Heart left ventricle (tissue), 16 donors: ENCODE measurements around the gene TSPAN33. TPM values are rescaled to one million over a fixed set of nuclear protein-coding genes. Genes with fewer than 3 reads are reported as not detected.
"Not testable (repeated sequence)": the region's sequence is repeated elsewhere in the genome, so short reads cannot be mapped to it uniquely, and the experiment has no call there.

ENCODE experiments used
- ATAC-seq, 4 donors: fragments of 200-7000 bp; cut with Tn5 transposase; one replicate each; pipeline ENCODE4 v1.9.1; 2020 to 2022; ENCODE audit warnings: moderate library complexity in 4 of 4, mild to moderate bottlenecking in 3 of 4, moderate number of reproducible peaks in 1 of 4
- DNase-seq, 5 donors: peaks; one replicate each; pipeline ENCODE4 v3.0.0-alpha.2; 2020
- H3K27ac ChIP-seq, 12 donors: fragments of 200-600 bp; sonication (generic) in 4 of 12; one replicate each; pipeline versions ENCODE4 v1.5.0 to v1.8.0; 2016 to 2022; ENCODE audit warnings: mild to moderate bottlenecking in 2 of 12
- H3K27me3 ChIP-seq, 9 donors: fragments of 200-600 bp; sonication (generic) in 2 of 9; one replicate each; pipeline versions ENCODE4 v1.5.1 to v1.8.0; 2016 to 2022; ENCODE audit warnings: mild to moderate bottlenecking in 3 of 9
- H3K36me3 ChIP-seq, 9 donors: fragments of 200-600 bp; sonication (generic) in 2 of 9; one replicate each; pipeline versions ENCODE4 v1.5.0 to v1.8.0; 2018 to 2022; ENCODE audit warnings: mild to moderate bottlenecking in 2 of 9
- H3K4me1 ChIP-seq, 12 donors: fragments of 200-600 bp; sonication (generic) in 4 of 12; one replicate each; pipeline versions ENCODE4 v1.5.0 to v1.8.0; 2016 to 2022; ENCODE audit warnings: mild to moderate bottlenecking in 3 of 12
- H3K4me3 ChIP-seq, 12 donors: fragments of 200-600 bp; sonication (generic) in 4 of 12; one replicate each; pipeline versions ENCODE4 v1.5.0 to v1.8.0; 2017 to 2022; ENCODE audit warnings: mild to moderate bottlenecking in 9 of 12, moderate library complexity in 4 of 12
- H3K9me3 ChIP-seq, 12 donors: fragments of 200-600 bp; sonication (generic) in 4 of 12; one replicate each; pipeline versions ENCODE4 v1.5.0 to v1.8.0; 2016 to 2022; ENCODE audit warnings: mild to moderate bottlenecking in 1 of 12
- CTCF ChIP-seq, 12 donors: fragments of 200-600 bp; sonication (generic) in 4 of 12; IDR thresholded peaks; one replicate each; pipeline versions ENCODE4 v1.5.0 to v1.8.0; 2018 to 2022; ENCODE audit warnings: antibody characterized with exemption in 12 of 12, mild to moderate bottlenecking in 5 of 12
- POLR2A ChIP-seq, 2 donors: fragments of 450-650 bp; IDR thresholded peaks; one replicate each; pipeline ENCODE4 v1.6.1; 2017; ENCODE audit warnings: antibody characterized with exemption in 2 of 2, mild to moderate bottlenecking in 2 of 2, moderate library complexity in 2 of 2
- WGBS, 4 donors: extraction: QIAGEN DNeasy Blood & Tissue Kit in 2 of 4; methylation state at CpG; one replicate each; pipeline versions ENCODE4 v1.1.5 to v1.1.7; 2013 to 2018; 5-methylcytosine and 5-hydroxymethylcytosine counted together
- intact Hi-C, 10 donors: fragments of 100-400 bp; cut with DNase I; formaldehyde crosslinking; loops; one replicate each; pipeline versions ENCODE4 v1.11.1 to v1.14.2; 2022
- polyA plus RNA-seq, 2 donors: library from polyadenylated mRNA; stranded (reverse); fragments of 200-250 nt; gene quantifications; one replicate each; pipeline ENCODE4 v1.2.3, GENCODE V29; 2013
- total RNA-seq, 9 donors: library from RNA; depleted of rRNA in 2 of 9; stranded (reverse); fragments of >200 nt in 2 of 9; fragmentation: NEBNext Ultra II Directional in 3 of 9; extraction: Animal tissue kit (Norgen Biotek cat#: 25700) in 3 of 9; gene quantifications; one replicate each; pipeline versions ENCODE4 v1.1.0 to v1.2.4, GENCODE V29; 2016 to 2023
- donor health status: ischemic (EF 13 %, LVEDD 7.1; RV severe dilation, severe dysfunction).
- donor health status: healthy with polysubstance abuse.
- donor health status: DM: no; HTN: yes; CAD: no.
- donor health status: DM: no; HTN: no; CAD: no.
- donor health status: ischemic (EF 25% LVEDD 6.9; RV normal size, moderate dysfunction).
- donor health status: ischemic (EF 25% LVEDD 5.7; RV mildly dilated, moderate dysfunction).
- donor health status: healthy.
- donor health status: DM: yes; HTN: yes; CAD: no.
- donor health status: ischemic (EF 35%, LVEDD 5.7; RV mildly dilated, moderate dysfunction).
- donor health status: nonischemic (EF 11% LVEDD 7.7; RV severe dilation, severe dysfunction).
- donor health status: DM: yes; HTN: yes; CAD: no.
- donor health status: PGD.
- donor health status: ischemic (EF 29% LVEDD 5.4; RV normal size, mild dysfunction).
- donor health status: nonischemic (EF 23%, LVEDD 6.1; RV moderate dilation, normal function).

Gene TSPAN33
- total and polyA plus RNA-seq, 11 donors = 3.0 to 21.5 (median 8.8) TPM

- Histone ChIP-seq H3K36me3 (no peaks in the 10 kb centered on the region), H3K27ac (no peak overlapping the region), H3K9me3 (peaks cover 0 to 30% (median 9%) of the 10 kb centered on the region in 12 donors), H3K27me3 (peaks cover 0 to 6% (median 0%) of the 10 kb centered on the region in 9 donors), H3K4me1 (peaks cover 0 to 16% (median 0%) of the 10 kb centered on the region in 12 donors), H3K4me3 (no peak overlapping the region)
- DNase-seq = no peak
- 77 to 98% (median 90%) methylated on average over 3 of the region's 3 CpGs for WGBS, 4 donors
- intact Hi-C loops = no loop called here
- ATAC-seq = no peak
- TF ChIP-seq CTCF (IDR thresholded peaks at IDR 0.05) (no peak), POLR2A (IDR thresholded peaks at IDR 0.05) (no peak)
Observed at GRCh38 chr7:129118976-129119375, 25.5 kb upstream of the TSPAN33 start.

GRCh38 chr7:129121501-129122077, 22.9 kb upstream of the TSPAN33 start:
- DNase-seq, ATAC-seq, H3K27ac ChIP-seq, H3K4me3 ChIP-seq, intact Hi-C loops, H3K36me3 ChIP-seq: not testable (repeated sequence)
- 90 to 94% (median 92%) methylated on average over 3 of the region's 3 CpGs for WGBS, 4 donors
- peaks cover 0 to 24% (median 0%) of the 10 kb centered on the region in 9 donors for H3K27me3 ChIP-seq
- peaks cover 0 to 20% (median 0%) of the 10 kb centered on the region in 12 donors for H3K9me3 ChIP-seq
- peaks cover 0 to 16% (median 0%) of the 10 kb centered on the region in 12 donors for H3K4me1 ChIP-seq

GRCh38 chr7:129122078-129122750, 22.3 kb upstream of the TSPAN33 start:
- H3K36me3 ChIP-seq = no peaks in the 10 kb centered on the region
- intact Hi-C loops = no loop called here
- peaks cover 0 to 16% (median 0%) of the 10 kb centered on the region in 12 donors for H3K4me1 ChIP-seq
- no peak for TF ChIP-seq CTCF (IDR thresholded peaks at IDR 0.05)
- no peak for TF ChIP-seq POLR2A (IDR thresholded peaks at IDR 0.05)
- H3K9me3 ChIP-seq = peaks cover 0 to 20% (median 0%) of the 10 kb centered on the region in 12 donors
- no peak for ATAC-seq
- DNase-seq = no peak
- peaks cover 0 to 26% (median 0%) of the 10 kb centered on the region in 9 donors for H3K27me3 ChIP-seq
- 72 to 88% (median 75%) methylated on average over 2 of the region's 2 CpGs for WGBS, 4 donors
- peak overlapping the region in 1 of 12 donors; percentile 57 for H3K27ac ChIP-seq
- no peak overlapping the region for H3K4me3 ChIP-seq

- Histone ChIP-seq H3K27ac (peak overlapping the region in 1 of 12 donors; percentile 57), H3K36me3 (no peaks in the 10 kb centered on the region), H3K4me3 (no peak overlapping the region), H3K27me3 (peaks cover 0 to 26% (median 0%) of the 10 kb centered on the region in 9 donors), H3K9me3 (peaks cover 0 to 20% (median 0%) of the 10 kb centered on the region in 12 donors), H3K4me1 (peaks cover 0 to 16% (median 0%) of the 10 kb centered on the region in 12 donors)
- intact Hi-C loops = no loop called here
- DNase-seq (no peak), ATAC-seq (peak in 2 of 4 donors; percentile 24)
- WGBS, 4 donors = 83 to 89% (median 86%) methylated on average over 4 of the region's 4 CpGs
- TF ChIP-seq CTCF (IDR thresholded peaks at IDR 0.05) (no peak), POLR2A (IDR thresholded peaks at IDR 0.05) (no peak)
Observed at GRCh38 chr7:129122751-129123509, 21.6 kb upstream of the TSPAN33 start.
